Measurements from ENCODE around the gene C16orf92.
A peak's percentile ranks its signal among the peaks of the same experiment; 100 is the strongest.

The C16orf92 gene

GRCh38 chr16:29989111-29989858 is 33.7 kb upstream of the C16orf92 start:
- no peak for DNase-seq (ENCODE audit: low read depth)

GRCh38 chr16:29990034-29990433 is 33.0 kb upstream of the C16orf92 start:
- no peak for DNase-seq (ENCODE audit: low read depth)

GRCh38 chr16:29990883-29991570 is 32.0 kb upstream of the C16orf92 start:
- DNase-seq (ENCODE audit: low read depth), result no peak

- DNase-seq (ENCODE audit: low read depth), result no peak
Measured at GRCh38 chr16:29991571-29991904, 31.5 kb upstream of the C16orf92 start.

- DNase-seq (ENCODE audit: low read depth), result no peak
Measured at GRCh38 chr16:29992344-29992967, 30.5 kb upstream of the C16orf92 start.

- DNase-seq (ENCODE audit: low read depth), result no peak
Measured at GRCh38 chr16:29993191-29993902, 29.7 kb upstream of the C16orf92 start.

- no peak for DNase-seq (ENCODE audit: low read depth)
Measured at GRCh38 chr16:29993903-29994599, 28.9 kb upstream of the C16orf92 start.

GRCh38 chr16:29994600-29995323 is 28.2 kb upstream of the C16orf92 start:
- DNase-seq (ENCODE audit: low read depth), result no peak

- DNase-seq (ENCODE audit: low read depth), result peak; percentile 75
Measured at GRCh38 chr16:29995324-29995910, 27.6 kb upstream of the C16orf92 start, which contains the start of gene HIRIP3. TSS of gene HIRIP3 (minus strand) at chr16:29995617. CDS start at chr16:29995605, 12 bp downstream.

GRCh38 chr16:29995911-29996765 is 26.9 kb upstream of the C16orf92 start, which contains the start of gene INO80E:
TSS of gene INO80E (plus strand) at chr16:29996241. CDS start at chr16:29996311, 70 bp downstream.
- peak; percentile 99 for DNase-seq (ENCODE audit: low read depth)

- no peak for DNase-seq (ENCODE audit: low read depth)
Measured at GRCh38 chr16:29996766-29997250, 26.2 kb upstream of the C16orf92 start.

GRCh38 chr16:29999605-30000004 is 23.4 kb upstream of the C16orf92 start:
- no peak for DNase-seq (ENCODE audit: low read depth)

GRCh38 chr16:30000735-30001631 is 22.0 kb upstream of the C16orf92 start:
- no peak for DNase-seq (ENCODE audit: low read depth)

GRCh38 chr16:30002614-30003346 is 20.2 kb upstream of the C16orf92 start:
- no peak for DNase-seq (ENCODE audit: low read depth)

GRCh38 chr16:30003670-30004423 is 19.2 kb upstream of the C16orf92 start:
- DNase-seq (ENCODE audit: low read depth), result no peak

- no peak for DNase-seq (ENCODE audit: low read depth)
Measured at GRCh38 chr16:30004424-30004776, 18.6 kb upstream of the C16orf92 start.

GRCh38 chr16:30004811-30005242 is 18.2 kb upstream of the C16orf92 start:
- DNase-seq (ENCODE audit: low read depth), result no peak
